Midbrain (tissue), 1 donor: Measurements from ENCODE around the gene IL12B.
"Not testable (repeated sequence)": the region's sequence is repeated elsewhere in the genome, so short reads cannot be mapped to it uniquely, and the experiment has no call there.

Experiments
- DNase-seq: peaks from one replicate; lab custom pipeline; 2025; lab: John Stamatoyannopoulos, UW

The IL12B gene

DNA sequence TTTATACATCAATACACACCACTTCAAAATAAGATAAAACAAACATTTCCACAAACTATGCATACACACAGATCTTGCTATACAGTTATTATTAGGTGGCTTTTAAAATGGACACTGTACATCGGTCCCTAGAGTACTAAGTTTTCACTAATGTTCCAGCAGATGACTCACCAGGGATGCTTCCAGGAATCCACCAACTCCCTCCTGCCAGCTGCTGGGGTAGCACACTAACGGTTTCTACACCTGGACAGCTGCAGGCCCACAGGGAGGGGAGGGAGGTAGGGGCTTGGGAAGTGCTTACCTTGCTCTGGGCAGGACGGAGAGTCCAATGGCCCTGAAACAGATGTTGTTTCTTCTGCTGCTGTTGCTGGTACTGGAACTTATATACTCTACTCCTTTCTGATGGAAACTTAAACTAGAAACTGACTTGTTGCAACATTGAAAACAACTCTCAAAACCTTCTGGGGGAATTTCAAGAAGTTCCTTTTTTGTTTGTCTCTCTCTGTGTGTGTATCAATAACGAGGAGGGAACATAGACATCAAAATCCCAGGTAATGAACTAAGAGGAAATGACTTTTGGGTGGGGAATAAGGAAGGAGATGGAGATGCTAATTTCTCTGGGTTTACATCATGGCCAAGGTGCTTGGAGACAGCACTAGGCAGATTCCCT, at the start of gene IL12B:
IL12B (minus strand) TSS at position 357 of the 670 bp plus-strand sequence. CDS start 3,705 bp downstream, outside the sequence.
- no peak for DNase-seq

DNA sequence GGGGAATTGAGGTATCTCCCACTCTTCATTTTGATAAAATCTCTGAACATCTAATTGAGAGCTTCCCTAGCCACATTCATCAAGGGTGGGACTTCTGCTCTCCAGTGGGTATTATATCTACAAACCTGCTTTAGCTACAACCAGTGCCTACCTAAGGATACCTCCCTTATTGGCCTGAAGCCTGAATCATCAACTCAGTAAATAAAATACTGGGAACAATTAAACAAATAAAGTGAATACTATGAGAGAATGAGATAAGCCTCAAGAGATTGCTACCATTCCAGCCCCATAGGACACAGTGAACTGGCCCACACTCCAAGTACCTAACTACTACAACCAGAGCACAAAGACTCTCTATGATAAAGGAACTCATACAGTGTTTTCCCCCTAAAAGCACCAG, 47.4 kb upstream of the IL12B start:
- DNase-seq = no peak

DNA sequence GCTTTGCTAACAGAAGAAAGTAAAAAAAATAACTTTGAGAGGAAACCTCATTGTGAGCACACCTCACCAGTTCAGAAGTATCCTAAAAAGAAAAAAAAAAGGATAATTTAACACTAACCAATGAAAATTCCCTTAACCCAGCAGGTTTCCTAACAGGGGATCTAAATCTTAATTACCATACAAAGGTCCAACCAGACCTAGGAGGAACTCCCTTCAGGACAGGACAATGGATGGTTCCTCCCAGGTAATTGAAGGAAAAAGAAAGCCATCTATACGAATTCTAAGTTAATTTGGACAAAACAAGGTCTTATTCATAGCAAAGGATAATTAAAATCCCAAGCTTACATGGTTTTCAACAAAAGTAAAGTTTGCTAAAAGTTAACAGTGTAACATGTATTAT, 37.6 kb upstream of the IL12B start:
- not testable (repeated sequence) for DNase-seq

DNA sequence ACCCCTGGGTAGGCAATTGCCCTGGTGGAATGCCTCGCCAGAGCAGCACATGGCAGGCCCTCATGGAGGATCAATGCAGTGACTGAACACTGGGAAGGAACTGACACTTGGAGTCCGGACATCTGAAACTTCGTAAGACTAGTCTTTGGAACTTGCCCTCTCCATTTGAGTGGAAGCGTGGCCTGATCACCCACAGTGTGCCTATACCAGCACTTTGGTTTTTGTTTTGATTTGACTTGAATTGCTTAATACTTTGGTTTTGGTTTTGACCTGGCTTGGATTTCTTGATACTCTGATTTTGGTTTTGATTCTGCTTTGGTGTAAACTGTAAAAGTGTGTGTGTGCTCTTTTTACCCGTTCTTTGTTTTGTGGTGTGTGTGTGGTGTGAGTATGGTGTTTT, 36.5 kb upstream of the IL12B start:
- DNase-seq = not testable (repeated sequence)

DNA sequence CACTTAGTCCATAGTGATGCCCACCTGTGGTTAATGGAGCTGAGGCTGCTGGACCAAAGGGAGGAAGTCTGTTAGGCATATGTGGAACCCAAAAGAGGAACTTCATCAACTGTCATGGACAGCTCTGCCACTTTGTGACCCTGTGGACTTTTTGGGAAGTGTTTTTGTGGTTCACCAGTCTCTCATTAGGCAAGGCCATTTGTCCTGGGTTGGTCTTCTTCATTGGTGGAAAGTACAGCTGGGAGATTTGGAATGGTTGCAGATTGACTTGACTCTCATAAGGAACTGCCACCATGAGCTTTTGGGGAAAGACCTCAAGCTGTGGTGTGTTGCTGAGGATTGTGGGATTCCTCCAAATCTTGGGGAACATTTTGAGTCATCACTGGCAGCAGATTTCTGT, 31.9 kb upstream of the IL12B start:
- peak; percentile 26 for DNase-seq

DNA sequence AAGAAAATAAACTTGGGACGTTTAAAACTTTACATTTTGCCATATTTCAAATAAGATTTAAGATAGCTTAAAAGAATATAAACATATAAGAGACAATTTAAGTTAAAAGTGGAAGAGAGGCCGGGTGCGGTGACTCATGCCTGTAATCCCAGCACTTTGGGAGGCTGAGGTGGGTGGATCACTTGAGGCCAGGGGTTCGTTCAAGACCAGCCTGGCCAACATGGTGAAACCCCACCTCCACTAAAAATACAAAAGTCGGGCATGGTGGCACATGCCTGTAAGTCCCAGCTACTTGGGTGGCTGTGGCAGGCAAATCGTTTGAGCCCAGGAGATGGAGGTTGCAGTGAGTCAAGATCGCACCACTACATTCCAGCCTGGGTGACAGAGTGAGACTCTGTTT, 29.6 kb upstream of the IL12B start:
- DNase-seq = not testable (repeated sequence)

DNA sequence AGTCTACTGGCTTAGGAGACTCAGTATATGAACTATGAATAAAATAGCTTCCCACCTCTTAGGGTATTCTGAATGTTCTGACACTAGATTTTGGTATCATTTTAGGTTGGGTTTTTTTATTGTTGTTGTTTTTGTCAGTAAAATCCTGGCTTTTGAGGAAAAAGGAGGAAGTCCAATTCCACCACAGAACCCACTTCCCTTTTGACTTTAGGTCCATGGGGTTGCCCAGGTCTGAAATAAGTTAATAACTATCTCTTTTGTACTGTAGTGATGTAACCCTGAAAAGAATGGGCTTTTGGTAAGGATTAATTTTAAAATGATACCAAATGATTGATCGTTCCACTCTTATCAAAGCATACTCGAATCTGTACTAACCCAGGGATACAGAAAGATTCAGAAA, 29.1 kb upstream of the IL12B start:
- DNase-seq = no peak

DNA sequence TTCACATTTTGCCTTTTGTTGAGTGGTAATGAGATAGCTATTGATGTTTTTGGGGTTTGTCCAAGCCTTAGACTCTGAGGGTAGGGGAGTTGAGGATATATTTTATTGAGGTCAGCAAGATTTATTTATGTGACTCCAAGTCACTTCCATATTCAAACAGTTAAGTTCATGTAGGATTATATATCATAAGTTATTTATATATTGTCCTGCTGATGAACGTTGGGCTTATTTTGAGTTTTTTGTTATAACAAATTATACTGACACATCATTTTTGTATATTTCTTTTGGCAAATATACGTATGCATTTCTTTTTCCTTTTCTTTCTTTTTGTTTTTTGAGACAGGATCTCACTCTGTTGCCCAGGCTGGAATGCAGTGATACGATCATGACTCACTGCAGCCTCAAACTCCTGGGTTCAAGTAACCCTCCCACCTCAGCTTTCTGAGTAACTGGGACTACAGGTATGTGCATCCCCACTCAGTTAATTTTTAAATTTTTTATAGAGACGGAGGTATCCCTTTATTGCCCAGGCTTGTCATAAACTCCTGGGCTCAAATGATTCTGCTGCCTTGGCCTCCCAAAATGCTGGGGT, 23.5 kb upstream of the IL12B start:
- no peak for DNase-seq

DNA sequence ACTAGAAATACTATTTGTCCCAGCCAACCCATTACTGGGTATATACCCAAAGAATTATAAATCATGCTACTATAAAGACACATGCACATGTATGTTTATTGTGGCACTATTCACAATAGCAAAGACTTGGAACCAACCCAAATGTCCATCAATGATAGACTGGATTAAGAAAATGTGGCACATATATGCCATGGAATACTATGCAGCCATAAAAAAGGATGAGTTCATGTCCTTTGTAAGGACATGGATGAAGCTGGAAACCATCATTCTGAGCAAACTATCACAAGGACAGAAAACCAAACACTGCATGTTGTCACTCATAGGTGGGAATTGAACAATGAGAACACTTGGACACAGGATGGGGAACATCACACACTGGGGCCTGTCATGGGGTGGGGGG, 20.4 kb upstream of the IL12B start:
- not testable (repeated sequence) for DNase-seq

DNA sequence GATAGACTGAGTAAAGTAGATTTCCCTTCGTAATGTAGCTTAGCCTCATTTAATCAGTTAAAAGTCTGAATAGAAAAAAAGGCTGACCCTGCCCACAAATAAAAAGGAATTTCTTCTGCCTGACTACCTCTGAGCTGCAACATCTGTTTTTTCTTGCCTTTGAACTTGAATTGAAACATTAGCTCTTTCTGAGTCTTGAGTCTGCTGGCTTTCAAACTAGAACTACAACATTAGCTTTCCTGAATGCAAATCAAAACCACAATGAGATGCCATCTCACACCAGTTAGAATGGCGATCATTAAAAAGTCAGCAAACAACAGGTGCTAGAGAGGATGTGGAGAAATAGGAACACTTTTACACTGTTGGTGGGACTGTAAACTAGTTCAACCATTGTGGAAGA, 19.9 kb upstream of the IL12B start:
- DNase-seq = not testable (repeated sequence)

DNA sequence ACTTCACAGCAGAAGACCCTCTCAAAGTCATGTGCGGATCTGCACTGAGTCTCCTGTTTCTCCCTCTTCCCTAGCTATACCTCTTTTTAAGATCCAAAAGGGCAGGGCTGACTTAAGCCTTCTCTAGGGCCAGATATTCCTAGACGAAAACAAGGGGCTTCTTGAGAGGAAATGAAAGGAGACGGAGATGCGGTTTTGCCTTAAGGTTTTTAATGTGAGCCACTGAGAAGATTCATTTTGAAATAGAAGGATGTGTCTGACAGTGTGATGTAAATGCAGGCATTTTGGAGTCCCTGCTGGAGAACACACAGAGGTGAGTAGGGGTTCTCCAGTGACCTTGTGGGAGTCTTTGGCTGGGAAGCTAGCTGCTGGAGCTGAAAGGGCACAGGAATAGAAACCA, 15.6 kb upstream of the IL12B start:
- no peak for DNase-seq

DNA sequence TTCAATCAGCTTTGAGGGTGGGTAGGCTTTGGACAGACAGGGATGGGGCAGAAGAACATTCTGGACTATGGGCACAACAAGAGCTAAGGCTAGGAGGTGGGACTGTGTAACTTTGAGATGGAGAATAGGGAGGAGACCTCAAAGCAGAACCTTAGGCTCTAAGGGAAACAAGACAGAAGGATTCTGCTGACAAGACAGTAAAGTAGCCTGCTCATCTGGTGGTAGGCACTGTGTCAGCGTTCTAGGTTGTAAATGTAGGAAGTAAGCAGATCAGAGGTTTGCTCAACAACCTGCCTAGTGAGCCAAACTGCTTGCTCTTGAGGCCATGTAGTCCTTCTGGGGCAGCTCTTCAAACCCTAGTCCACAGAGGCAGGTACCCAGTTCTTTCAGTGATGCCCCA, 15.0 kb upstream of the IL12B start:
- peak; percentile 11 for DNase-seq

DNA sequence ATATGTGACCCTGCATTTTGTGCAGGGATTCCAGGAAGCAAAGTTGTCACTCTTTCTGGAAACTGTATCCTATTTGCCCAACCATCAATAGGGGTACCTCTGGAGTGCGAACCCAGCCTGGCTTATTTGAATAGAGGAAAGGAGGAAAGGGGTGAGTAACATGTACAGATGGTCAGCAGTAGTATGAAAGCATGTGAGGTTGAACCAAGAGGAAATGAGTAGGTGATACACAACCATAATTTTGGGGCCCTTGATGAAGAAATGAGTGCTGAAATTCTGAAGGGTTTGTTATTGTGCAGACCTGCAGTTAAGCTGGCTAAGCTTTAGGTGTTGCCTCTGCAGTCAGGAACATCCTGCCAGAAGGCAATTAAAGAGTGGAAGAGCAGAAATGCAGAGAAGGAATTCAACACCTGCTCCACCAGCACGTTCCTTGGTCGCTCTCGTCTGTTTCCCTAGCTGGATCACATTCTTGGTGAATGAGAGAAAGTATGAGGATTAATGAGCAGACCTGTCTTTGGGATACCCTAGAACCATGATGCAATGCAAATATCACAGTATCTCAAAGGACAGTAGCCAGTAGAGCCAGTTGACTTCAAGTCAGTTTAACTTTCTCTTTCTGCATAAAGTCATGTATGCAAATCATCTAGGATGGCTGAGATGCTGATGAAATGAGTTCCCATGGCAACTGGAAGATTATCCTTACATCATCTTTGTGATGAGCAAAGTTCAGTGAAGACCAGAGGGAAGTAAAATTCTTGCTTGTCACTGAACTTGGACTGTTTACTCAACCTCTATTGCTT, 13.2 kb upstream of the IL12B start:
- DNase-seq = no peak

DNA sequence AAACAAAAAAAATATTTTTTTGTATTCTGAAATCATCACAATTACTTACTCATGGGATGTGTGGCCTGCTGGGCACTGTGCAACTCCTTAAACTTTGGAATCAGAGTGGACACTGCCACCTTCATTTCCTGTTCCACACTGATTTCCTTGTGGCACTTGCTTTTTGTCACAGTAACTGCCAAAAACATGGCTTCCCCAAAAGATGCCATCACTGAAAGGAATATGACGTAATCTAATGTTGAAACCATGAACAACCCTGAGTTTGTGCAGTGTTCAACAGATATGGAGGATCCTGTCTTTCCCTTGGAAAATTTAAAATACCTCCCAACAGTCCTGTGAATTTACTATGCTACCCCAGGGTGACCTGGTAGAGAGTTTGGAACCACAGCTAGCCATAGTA, 12.6 kb upstream of the IL12B start:
- no peak for DNase-seq

DNA sequence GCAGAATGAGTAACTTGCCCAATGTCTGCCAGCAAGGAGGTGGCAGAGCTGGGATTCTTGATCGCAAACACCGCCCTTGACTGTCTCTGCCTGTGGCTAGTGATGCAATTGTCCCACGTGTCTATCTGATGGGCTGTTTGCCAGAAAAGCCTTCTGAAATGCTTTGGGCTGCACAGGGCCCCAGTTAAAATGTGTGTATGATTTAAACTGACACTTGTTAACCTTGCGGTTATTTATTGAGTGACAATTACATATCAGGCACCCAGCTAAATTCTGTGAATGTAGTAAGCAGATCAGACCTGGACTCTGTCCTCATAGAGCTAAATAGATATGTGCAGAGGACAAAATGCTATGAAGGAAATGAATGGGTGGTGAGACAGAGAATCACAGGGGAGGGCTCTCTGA, 11.6 kb upstream of the IL12B start:
- DNase-seq = peak; percentile 9

DNA sequence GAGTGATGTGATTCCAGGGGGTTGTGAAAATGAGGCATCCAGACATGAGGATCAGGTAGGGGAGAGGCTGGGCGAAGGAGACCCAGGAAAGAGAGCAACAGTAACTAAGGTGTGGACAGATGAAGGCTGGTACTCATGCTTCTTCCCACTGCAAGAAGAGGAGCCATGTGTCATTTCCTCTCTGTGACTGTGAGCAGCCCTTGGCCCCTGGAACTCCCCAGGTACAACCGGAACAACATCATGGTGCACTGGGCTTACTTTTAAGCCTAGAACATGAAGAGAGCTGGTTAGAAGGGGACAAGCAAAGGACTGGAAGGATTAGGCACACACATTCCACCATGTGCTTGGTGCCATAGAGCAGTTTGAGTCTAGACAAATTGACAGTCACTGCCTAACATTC, 10.9 kb upstream of the IL12B start:
- DNase-seq = no peak

DNA sequence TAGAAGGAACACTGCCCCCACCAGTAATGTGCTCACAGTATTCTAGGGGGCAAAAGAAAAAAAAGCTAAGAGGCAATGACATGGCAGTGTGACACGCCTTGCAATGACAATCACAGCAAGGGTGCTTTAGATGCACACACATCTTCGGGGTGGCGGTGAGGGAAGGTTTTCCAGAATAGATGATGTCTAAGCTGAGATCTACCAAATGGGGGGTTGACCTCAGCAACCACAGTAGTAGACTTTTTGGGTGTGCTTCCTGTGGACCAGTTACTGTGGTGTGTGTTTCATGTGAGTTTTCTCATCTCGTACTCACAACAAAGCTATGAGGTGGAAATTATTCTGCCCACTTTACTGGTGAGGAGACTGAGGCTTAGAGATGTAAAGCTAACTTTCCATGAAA, 10.2 kb upstream of the IL12B start:
- DNase-seq = no peak

DNA sequence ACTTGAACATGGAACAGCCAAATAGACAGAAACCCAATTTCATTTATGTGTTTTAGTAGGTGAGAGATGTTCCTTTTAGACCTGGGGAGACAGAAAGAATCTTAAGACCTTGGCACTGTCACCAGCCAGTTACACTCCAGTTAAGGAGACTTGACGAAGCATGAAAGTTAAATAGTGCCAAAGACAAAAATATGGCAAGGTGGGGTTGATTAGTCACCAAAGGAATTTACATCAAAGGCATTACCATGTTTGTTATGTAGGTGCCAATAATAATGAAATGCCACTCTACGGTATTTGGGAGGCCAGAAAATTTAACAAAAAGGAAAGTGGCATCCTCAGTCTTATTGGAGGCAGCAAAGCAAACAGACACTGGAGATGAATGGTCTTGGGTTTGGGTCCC, 9.2 kb upstream of the IL12B start:
- DNase-seq = no peak

DNA sequence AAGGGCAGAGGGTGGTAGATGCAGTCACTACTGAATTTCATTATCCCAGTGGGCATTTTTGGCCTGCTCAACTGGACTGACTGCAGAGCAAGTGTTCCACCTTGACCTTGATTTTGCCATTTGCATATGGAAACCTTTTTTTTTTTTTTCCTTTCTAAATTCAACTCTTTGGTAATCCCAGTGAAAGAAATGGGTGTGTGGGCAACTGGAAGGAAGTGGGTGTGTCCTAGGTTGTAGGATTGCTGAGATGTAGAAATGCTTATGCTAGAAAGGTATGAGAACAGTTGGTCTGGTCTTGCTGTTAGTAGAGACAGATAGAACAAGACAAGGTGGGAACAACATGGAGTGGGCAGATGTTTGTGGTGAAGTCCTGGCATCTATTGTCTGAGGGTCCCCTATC, 7.8 kb upstream of the IL12B start:
- no peak for DNase-seq

DNA sequence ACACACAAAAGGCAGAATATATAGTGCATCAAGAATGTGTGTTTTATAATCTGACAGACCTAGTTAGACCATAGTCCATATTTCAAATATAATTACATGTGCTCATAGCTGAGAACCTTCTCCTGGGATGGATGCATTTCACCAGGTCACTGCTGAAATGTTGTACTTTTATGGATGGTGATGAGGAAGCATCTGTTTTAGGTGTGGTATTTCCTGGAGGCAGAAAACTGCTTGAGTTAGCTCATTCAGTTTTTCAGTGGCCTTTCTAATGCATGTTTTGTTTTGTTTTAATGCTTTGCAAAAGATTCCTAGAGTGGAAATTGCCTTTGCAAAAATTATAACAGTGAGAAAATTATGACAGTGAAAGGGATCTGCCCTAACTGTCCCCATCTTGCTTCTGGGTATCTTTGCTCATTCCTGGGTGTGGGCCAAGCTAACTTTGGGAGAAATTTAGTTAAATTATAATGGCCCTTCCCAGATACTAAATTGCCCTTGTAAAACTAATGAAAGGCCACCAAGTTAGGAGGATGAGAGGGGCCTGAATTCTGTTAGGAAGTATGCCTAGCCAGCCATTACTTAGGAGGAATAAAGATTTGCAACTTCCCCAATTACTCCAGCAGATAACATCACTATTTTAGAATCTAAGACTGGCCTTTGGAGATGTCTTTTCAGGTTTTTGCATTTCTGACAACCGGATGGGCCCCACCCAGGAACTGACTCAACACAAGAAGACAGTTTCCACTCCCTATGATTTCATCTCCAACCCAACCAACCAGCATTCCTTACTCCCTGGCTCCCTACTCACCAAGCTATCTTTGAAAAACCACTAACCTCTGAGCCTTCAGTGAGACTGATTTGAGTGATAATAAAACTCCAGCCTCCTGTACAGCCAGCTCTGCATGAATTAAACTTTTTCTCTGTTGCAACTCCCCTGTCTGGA, 7.0 kb upstream of the IL12B start:
- no peak for DNase-seq

DNA sequence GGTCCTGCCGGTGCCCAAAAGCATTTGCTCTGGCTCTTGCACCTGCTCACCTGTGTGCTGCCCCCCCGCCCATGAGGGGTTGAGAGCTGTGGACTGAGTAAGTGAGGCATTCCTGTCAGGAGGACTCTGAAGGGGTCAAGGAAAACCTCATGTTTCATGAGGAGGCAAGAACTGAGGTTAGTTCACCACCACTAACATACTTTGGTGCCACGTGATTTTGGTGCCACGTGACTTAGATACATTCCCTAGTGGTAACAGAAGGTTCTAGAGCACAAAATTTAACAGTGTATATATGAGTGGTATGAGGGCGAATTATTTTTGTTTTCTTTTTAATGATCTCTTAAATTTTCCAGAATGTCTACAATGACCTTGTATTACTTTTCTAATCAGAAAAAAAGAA, 6.3 kb upstream of the IL12B start:
- DNase-seq = no peak

DNA sequence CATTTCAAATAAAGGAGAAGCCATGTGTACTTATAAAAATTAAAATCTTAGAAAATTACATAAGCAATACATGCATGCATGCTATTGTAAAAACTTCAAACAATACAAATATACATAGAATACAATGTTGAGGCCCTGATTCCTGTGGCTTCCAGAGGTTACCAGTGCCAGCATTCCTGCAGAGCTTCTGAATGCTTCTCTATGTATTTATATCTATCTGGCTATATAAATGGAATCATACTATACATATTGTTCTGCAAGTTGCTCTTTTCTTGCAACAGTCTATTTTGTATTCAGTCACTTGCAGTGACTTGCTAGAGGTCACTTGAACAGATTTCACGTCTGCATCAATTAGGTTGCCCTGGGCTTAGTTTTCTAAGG, 3.2 kb upstream of the IL12B start:
- no peak for DNase-seq
